ENCODE measurements around the gene RPS17.
"Not testable (repeated sequence)": the region's sequence is repeated elsewhere in the genome, so short reads cannot be mapped to it uniquely, and the experiment has no call there.

The RPS17 gene

GRCh38 chr15:82545478-82545877 is 5.2 kb upstream of the RPS17 start:
- no peak for DNase-seq (ENCODE audit: low read depth, low spot score)

DNA sequence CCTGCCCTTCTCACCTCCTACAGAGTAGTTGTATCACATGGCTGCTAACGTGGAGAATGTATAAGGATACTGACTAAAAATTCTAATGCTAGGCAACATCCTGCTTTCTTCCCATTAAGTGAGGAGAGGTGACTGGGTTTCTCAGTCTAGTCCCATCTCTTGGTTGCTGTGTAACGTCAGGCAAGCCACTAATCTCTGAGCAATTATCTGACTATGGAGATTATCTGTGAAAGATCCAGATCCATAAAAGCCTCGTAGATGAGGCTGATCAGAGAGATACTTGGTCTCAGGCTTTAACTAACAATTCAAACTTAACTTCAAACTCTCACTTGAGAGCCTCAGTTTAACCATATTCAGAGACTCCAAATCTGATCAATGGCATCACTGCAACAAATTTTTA is 4.7 kb upstream of the RPS17 start:
- DNase-seq (ENCODE audit: low read depth, low spot score), result no peak

GRCh38 chr15:82544431-82544830 is 4.2 kb upstream of the RPS17 start:
- no peak for DNase-seq (ENCODE audit: low read depth, low spot score)

GRCh38 chr15:82543160-82543559 is 2.9 kb upstream of the RPS17 start:
- DNase-seq (ENCODE audit: low read depth, low spot score), result peak; percentile 45

GRCh38 chr15:82540984-82541431 is 751 bp upstream of the RPS17 start:
- DNase-seq (ENCODE audit: low read depth, low spot score), result no peak

DNA sequence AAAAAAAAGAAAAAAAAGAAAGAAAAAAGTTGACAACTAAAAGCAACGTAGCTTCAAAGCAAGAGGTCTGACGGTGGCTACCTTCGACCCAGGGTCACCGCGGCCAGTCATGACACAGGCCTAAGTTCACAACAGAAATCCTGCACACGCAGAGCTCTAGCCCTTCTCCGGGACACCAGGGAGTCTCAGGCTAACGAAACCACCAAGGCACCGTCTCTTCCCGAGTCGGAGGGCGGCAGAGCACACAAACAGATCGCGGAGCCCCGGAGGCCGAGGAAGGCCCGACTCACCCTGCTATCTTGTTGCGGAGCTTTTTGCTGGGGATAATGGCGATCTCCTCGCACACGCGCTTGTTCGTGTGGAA is 584 bp downstream of the RPS17 start:
- DNase-seq (ENCODE audit: low read depth, low spot score), result no peak

DNA sequence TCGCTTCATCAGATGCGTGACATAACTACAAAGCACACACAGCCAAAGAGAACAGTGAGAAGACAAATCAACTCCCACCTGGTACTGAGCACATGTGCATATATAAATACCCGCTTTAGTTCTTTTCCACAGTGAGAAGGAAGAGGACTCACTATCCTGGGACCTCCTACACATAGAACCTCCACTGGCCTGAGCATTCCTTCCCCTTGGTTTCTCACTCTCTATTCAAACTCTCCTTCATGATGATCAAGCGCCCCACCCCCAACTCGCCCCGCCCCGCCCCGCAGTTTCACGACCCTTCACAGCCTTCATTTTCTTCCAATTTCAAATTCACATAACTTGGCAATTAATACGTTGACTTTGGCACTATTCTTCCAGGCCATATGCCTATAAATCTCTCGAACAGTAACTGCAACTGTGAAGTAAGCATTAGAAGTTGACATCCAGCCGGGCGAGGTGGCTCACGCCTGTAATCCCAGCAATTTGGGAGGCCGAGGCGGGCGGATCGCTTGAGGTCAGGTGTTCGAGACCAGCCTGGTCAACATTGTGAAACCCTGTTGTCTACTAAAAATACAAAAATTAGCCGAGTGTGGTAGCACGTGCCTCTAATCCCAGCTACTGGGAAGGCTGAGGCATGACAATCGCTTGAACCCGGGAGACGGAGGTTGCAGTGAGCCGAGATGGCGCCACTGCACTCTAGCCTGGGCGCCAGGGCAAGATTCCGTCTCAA is 1.1 kb downstream of the RPS17 start:
- no peak for DNase-seq (ENCODE audit: low read depth, low spot score)

- DNase-seq (ENCODE audit: low read depth, low spot score), result no peak
Measured at GRCh38 chr15:82537351-82537908, 2.8 kb downstream of the RPS17 start.

GRCh38 chr15:82536409-82537350 is 3.6 kb downstream of the RPS17 start:
- DNase-seq (ENCODE audit: low read depth, low spot score), result no peak

DNA sequence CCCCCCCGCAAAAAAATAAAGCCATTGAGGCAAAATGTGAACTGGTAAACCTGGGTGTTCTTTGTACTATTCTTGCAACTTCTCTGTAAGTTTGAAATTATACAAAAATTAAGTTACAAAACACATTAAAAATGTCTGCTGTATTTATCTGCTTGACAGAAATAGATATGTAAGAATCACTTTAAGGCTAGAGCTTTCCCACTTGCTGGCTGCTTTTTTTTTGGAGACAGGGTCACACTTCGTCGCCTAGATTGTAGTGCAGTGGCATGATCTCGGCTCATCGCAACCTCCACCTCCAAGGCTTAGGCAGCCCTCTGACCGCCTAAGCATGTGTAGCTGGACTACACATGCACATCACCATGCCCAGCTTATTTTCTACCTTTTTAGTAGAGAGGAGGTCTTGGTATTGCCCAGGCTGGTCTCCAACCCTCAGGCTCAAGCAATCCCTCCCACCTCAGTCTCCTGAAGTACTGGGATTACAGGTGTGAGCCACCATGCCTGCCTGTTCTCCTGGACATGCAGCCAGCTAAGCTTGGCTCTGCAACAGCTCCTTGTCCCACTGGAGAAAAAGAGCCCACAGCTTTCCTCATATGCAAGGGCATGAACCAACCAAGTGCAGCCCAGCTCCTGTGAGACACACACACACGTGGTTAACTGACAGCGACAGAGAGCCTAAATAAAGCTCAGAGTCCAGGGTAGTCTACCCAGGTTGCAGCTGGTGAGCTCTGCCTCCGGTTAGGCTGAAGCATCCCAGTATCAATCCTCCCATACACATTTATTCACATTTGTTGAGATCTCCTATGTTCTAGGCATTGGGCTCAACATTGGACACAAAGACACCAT is 4.5 kb downstream of the RPS17 start:
- DNase-seq (ENCODE audit: low read depth, low spot score), result no peak

DNA sequence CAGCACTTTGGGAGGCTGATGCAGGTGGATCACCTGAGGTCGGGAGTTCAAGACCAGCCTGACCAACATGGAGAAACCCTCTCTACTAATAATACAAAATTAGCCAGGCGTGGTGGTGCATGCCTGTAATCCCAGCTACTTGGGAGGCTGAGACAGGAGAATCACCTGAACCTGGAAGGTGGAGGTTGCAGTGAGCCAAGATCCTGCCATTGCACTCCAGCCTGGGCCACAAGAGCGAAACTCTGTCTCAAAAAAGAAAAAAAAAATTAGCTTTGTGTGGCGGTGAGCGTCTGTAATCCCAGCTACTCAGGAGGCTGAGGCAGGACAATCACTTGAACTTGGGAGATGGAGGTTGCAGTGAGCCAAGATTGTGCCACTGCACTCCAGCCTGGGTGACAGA is 5.1 kb downstream of the RPS17 start:
- DNase-seq (ENCODE audit: low read depth, low spot score), result not testable (repeated sequence)

GRCh38 chr15:82534457-82534861 is 5.8 kb downstream of the RPS17 start:
- DNase-seq (ENCODE audit: low read depth, low spot score), result not testable (repeated sequence)

DNA sequence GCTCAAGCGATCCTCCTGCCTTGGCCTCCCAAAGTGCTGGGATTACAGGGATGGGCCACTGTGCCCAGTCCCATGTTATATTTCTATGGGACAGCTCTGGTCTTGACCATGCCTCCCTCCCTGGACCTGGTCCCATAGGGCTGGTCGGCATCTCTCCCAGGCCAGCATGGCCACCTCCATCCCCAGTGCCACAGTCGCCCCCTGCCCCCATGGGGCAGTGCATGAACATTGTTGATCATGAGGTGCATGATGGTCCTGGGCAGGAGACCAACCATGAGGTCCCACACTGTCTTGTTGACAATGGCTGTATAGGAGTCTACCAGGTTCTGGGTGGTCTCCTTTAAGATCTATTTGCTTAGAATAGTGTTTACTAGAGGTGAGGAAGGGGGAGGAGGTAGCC is 6.5 kb downstream of the RPS17 start:
- no peak for DNase-seq (ENCODE audit: low read depth, low spot score)

DNA sequence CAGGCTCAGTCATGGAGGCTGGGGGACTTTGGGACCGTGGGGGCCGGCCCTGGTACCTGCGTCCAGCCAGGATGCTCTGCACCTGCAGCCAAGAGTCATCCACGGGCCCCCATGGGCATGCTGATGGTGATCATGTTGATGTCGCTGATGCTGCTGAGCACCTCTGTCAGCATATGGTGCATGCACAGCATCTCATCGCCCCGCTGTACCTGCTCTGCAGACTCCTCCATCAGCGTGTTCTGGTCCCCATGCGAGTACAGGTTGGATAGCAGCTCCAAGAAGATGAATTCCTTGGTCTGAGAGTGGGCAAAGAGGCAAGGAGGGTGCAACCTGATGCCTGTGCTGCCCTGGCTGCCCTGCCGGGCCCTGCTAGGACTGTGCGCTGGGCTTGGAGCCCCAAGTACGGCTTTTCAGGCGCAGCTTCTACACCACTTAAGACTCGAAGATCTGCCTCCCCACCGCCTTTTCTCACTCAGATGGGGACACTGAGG is 7.2 kb downstream of the RPS17 start:
- DNase-seq (ENCODE audit: low read depth, low spot score), result no peak

DNA sequence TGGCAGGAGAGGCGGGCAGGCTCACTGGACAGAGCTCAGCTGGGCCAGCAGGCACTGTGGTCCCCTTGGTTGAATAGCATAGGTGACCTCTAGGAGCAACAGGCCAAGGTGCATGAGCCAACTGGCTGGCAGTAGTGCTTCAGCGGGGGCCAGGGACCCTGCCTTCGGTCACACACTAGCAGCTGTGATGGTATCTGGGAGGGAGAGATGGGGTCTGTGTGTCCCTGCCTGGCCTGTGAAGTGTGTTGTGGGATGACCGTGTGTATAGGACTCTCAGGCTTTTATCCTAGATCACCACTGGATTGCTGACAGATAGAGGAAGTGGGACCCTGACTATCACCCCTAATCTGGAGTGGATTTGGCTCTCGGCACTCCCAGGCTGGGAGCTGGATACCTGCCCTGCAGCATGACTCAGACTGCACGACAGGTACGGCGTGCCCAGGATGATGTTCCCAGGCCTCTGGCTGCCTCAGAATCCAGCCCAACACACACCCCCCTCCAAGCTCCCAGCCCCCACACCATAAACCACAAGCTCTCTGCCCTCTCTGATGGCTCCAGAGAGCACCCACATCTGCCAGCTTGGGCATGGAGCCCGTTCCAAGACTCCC is 7.8 kb downstream of the RPS17 start:
- no peak for DNase-seq (ENCODE audit: low read depth, low spot score)

DNA sequence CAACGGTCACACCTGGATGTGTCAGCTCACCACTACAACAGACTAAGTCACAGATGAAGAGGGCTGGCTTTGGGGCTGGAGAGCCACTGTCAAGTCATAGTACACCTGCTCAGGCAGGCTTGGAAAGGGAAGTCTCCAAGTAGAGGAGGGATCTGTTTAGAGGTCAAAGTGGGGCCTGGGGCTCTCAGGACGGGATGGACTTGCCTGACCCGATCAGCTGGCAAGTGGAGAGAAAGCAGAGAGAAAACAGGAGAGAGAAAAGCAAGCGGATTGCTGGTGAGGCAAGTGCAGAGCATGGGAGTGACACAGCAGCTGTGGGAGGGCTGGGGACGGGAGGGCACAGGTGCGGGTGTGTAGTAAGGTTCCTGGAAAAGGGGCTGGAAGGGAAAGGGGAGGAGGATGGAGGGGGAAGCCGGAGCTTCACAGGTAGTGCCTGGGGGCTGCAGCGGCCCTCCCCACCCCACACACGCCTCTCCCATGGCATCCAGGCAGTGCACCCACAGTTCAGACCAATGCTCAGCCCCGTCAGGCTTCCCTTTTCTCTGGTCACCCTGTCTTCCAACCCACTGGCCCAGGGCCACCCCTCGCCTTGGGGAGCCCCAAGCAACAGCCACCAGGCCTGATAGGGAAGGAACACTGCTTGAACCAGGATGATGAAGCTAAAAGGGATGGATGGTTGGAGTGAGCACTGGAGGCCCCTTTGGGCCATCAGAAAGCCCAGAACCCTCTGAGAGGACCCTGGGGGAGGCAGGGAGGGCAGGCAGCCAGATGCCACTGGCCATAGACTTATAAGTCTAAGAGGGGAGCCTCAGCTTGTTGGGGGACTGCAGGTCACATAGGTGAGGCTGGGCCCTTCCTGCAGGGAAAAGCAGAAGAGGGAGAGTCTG is 8.5 kb downstream of the RPS17 start:
- no peak for DNase-seq (ENCODE audit: low read depth, low spot score)

GRCh38 chr15:82530606-82531379 is 9.5 kb downstream of the RPS17 start:
- DNase-seq (ENCODE audit: low read depth, low spot score), result no peak

DNA sequence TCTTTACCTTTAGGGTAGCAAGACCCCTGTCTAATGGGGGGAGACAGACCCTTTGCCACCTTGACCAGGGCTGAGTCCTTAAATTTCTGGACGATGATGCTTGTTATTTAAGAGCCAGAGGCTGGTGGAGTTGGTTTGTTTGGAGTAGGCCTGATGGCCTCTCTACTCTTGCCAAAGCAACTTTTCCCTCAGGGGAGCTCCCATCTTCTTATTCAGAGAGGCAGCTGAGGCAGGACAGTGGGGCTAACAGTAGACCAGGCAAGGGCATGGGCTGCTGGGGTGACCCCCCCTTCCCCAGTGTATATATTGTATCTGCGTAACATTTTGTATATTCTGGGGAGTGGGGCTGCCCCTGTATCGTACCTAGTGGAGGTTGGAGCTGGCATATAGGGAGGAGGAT is 10.3 kb downstream of the RPS17 start:
- no peak for DNase-seq (ENCODE audit: low read depth, low spot score)

DNA sequence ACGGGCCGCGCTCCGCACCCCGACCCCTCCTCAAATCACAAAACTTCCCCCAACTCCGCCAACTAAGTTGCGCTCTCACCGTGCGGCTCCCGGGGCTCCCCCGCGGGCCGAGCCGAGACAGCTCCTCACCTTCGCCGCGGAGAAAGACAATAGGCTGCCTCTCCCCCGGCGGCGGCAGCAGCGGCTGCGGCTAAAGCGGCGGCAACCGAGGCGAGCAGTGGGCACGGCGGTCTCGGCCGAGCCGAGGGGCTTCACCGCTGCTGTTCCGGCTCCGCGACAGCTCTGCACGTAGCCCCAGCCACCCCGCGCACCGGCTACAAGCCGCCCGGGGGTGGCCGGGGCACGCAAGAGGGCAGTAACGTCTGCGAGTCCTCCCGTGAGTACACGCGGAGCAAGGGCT is 26.7 kb downstream of the RPS17 start:
- DNase-seq (ENCODE audit: low read depth, low spot score), result not testable (repeated sequence)
